Bronchial epithelial cell (primary cell): ENCODE data around the gene PSG6. TPM values are rescaled to one million over a fixed set of nuclear protein-coding genes. Genes with fewer than 3 reads are reported as not detected.
"Not testable (repeated sequence)": the region's sequence is repeated elsewhere in the genome, so short reads cannot be mapped to it uniquely, and the experiment has no call there.

Experiments
- DNase-seq: peaks from one replicate; pipeline ENCODE4 v3.0.0-alpha.2; 2010; ENCODE audit warnings: low read depth
- FAIRE-seq: peaks from 2 replicates; lab custom pipeline; 2011; peaks lifted over from hg19 to GRCh38; lab: Jason Lieb, UNC
- H3K27me3 ChIP-seq: 2 replicates; pipeline ENCODE4 v1.5.1; 2011; ENCODE audit warnings: low read length; ENCODE audit not compliant: control insufficient read depth, insufficient read depth
- H3K36me3 ChIP-seq: 2 replicates; pipeline ENCODE4 v1.5.1; 2011; ENCODE audit warnings: low read length; ENCODE audit not compliant: control insufficient read depth, insufficient read depth
- H3K4me3 ChIP-seq: 2 replicates; pipeline ENCODE4 v1.5.1; 2011; ENCODE audit warnings: mild to moderate bottlenecking, low read depth, low read length, control low read depth
- total RNA-seq: library from RNA; depleted of rRNA; stranded (reverse); fragments of >200 nt; gene quantifications from 2 replicates; pipeline ENCODE4 v1.2.1, GENCODE V29; 2014
- TF ChIP-seq, protein P1 (sequence below): IDR thresholded peaks from 2 replicates; pipeline ENCODE4 v1.5.1; 2011; ENCODE audit warnings: mild to moderate bottlenecking, moderate library complexity, low read length, control low read depth, inconsistent platforms; ENCODE audit not compliant: insufficient read depth, severe bottlenecking

The PSG6 gene
- total RNA-seq, 1 donor from 2014 or later, result not detected

- not testable (repeated sequence) for H3K27me3 ChIP-seq, FAIRE-seq, H3K4me3 ChIP-seq, DNase-seq, H3K36me3 ChIP-seq
- TF ChIP-seq, protein P1, sequence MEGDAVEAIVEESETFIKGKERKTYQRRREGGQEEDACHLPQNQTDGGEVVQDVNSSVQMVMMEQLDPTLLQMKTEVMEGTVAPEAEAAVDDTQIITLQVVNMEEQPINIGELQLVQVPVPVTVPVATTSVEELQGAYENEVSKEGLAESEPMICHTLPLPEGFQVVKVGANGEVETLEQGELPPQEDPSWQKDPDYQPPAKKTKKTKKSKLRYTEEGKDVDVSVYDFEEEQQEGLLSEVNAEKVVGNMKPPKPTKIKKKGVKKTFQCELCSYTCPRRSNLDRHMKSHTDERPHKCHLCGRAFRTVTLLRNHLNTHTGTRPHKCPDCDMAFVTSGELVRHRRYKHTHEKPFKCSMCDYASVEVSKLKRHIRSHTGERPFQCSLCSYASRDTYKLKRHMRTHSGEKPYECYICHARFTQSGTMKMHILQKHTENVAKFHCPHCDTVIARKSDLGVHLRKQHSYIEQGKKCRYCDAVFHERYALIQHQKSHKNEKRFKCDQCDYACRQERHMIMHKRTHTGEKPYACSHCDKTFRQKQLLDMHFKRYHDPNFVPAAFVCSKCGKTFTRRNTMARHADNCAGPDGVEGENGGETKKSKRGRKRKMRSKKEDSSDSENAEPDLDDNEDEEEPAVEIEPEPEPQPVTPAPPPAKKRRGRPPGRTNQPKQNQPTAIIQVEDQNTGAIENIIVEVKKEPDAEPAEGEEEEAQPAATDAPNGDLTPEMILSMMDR, result peak; percentile 59
These were observed 1.5 kb upstream of the PSG6 start for GRCh38 chr19:42919070-42919756.

GRCh38 chr19:42918377-42919069 lies 829 bp upstream of the PSG6 start:
- not testable (repeated sequence) for H3K36me3 ChIP-seq, DNase-seq, H3K4me3 ChIP-seq, H3K27me3 ChIP-seq, FAIRE-seq

DNA sequence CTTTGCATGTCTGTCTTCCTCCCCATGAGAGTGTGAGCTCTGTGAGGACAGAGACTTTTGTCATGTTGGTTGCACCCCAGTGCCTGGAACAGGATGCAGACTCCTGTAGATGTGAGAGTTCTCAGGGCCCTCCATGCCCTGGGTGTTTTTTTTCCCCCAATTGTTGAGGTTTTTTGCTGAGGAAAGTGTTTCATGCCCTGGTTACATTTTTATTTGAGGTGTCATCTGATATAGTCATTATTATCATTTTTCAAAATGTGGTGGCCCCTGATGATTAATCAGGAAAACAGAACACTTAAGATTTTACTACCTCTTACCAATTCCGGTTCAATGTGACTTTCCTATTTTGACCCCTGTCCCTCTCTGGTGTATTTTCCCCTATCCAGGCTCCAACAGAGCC lies 763 bp downstream of the PSG6 start:
- not testable (repeated sequence) for H3K4me3 ChIP-seq, DNase-seq, FAIRE-seq, H3K36me3 ChIP-seq, H3K27me3 ChIP-seq

GRCh38 chr19:42913516-42913915 lies 4.2 kb downstream of the PSG6 start:
- H3K36me3 ChIP-seq, H3K27me3 ChIP-seq, FAIRE-seq, H3K4me3 ChIP-seq: not testable (repeated sequence)
- peak; percentile 38 for DNase-seq

GRCh38 chr19:42912941-42913340 lies 4.8 kb downstream of the PSG6 start:
- H3K36me3 ChIP-seq, FAIRE-seq, H3K4me3 ChIP-seq: not testable (repeated sequence)

DNA sequence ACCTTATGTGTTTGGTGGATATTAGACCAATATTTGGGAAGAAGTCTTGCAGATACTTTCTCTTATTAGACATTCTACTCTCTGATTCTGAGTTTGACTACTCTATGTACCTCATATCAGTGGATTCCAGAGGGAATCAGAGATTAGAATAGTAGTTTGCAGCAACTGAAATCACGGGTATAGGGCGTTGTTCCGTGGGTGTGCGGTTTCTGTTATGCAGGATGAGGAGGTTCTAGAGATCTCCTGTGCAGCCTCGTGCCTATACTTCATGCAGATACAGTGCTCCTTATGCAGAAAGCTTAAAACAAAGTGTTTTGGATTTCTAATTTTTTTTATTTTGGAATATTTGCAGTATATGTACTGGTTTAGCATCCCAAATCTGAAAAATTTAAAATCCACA lies 6.0 kb downstream of the PSG6 start:
- not testable (repeated sequence) for FAIRE-seq, H3K4me3 ChIP-seq, H3K36me3 ChIP-seq, H3K27me3 ChIP-seq, DNase-seq

More at GRCh38 chr19:42912941-42913340, 4.8 kb downstream of the PSG6 start:
- DNase-seq, H3K27me3 ChIP-seq: not testable (repeated sequence)

DNA sequence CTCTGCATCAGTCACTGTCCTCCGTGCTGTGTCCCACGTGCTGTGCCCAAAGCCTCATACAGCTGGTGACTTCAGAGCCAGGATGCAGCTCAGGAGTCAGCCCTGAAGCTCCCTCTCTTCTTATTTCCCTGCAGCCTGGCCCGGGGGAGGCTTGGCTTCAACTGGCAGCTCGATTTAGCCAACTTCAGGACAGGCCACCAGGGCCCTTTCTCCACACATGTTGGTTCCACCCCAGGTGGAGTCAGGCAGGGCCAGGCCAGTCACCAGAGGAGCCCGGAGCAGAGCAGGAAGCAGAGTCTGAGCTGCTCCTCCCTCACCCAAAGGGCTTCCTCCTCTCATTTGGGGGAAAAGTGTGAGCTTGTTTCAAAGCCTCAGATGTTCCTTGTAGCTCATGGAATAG lies 11.5 kb downstream of the PSG6 start:
- not testable (repeated sequence) for DNase-seq, FAIRE-seq, H3K4me3 ChIP-seq, H3K36me3 ChIP-seq, H3K27me3 ChIP-seq

DNA sequence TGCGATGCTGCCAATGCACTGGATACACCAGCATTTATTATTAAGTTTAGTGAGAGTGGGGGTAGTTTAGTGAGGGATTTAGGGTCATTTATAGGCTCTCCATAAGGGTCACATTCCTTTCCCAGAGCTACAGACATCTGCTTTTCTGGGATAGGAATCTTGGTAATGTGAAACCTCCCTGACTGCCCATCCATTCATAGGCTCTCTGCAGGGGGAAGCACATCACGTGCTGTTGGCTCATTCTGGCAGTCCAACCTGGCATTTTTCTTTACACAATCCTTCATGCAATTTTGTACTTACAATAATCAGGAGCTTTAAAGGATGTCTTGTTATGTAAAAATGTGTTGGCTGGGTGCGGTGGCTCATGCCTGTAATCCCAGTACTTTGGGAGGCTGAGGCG lies 17.1 kb downstream of the PSG6 start:
- H3K4me3 ChIP-seq, H3K36me3 ChIP-seq, DNase-seq, H3K27me3 ChIP-seq, FAIRE-seq: not testable (repeated sequence)

DNA sequence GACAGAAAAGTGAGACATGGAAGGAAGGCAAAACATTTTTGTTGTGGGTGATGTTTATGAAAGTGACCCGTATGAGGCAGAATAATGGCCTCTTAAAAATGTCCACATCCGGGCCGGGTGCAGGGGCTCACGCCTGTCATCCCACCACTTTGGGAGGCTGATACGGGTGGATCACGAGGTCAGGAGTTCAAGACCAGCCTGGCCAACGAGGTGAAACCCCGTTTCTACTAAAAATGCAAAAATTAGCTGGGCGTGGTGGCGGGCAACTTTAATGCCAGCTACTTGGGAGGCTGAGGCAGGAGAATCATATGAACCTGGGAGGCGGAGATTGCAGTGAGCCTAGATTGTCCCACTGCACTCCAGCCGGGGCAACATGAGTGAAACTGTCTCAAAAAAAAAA lies 18.0 kb downstream of the PSG6 start:
- H3K27me3 ChIP-seq, H3K4me3 ChIP-seq, H3K36me3 ChIP-seq, DNase-seq, FAIRE-seq: not testable (repeated sequence)

GRCh38 chr19:42899110-42899509 lies 18.6 kb downstream of the PSG6 start:
- H3K4me3 ChIP-seq, H3K27me3 ChIP-seq, FAIRE-seq, H3K36me3 ChIP-seq: not testable (repeated sequence)
- DNase-seq, result peak; percentile 31

DNA sequence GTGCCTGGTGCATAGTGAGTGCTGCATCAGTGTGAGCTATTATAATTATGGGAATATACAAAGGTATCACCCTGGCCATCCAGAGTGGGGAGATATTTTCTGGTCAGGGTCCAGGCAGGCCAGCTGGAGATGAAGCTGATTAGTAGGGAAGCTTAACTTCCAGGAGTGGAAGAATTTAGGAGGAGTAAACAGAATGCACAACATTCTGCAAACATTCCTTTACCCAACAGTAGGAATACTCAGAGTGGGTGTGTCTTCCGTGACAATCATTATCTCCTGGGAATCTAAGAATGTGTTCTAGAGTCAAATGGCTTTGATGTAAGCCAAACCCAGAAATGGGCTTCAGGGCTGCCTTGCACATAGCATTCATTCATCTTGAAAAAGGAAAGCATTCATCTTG lies 19.0 kb downstream of the PSG6 start:
- H3K27me3 ChIP-seq, FAIRE-seq, H3K4me3 ChIP-seq, H3K36me3 ChIP-seq, DNase-seq: not testable (repeated sequence)

DNA sequence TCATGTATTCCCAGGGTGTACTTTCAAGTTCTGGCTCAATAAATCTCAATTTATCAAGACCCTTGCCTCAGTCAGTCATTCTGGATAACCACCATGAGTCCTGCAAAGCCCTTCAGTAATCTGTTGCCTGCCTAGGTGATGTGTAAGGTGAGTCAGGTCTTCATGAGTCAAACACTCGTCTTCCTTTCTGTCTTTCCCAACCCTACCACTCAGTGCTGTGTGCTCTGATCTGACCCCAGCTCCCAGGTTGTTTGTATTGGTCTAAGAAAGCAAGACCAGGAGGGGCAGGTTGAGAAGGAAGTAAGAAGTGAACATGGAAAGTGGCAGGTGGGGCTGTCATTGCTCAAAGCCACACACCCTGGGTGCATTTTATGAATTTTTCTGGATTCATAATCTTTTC lies 20.0 kb downstream of the PSG6 start:
- peak; percentile 90 for DNase-seq
- not testable (repeated sequence) for H3K4me3 ChIP-seq, FAIRE-seq, H3K36me3 ChIP-seq, H3K27me3 ChIP-seq

DNA sequence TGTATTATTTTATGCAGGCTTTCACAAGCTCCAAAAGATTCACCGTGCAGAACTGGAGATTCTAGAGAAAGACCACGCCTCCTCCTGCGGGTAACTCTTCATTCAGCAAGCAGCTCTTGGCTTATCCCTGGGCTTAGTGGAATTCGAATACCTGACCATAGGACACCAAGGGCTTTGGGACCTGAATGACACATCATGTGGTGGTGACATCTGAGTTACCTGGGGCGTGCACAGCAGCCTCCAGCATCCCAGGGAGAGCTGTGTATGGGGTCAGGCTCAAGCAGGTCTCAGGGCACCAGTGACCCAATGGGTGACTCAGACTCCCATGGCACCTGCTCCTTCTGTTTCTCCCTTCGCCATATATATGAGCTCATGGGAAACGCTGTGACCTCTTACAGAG lies 27.2 kb downstream of the PSG6 start:
- not testable (repeated sequence) for DNase-seq, FAIRE-seq, H3K36me3 ChIP-seq, H3K4me3 ChIP-seq, H3K27me3 ChIP-seq
